Measurements from ENCODE around the gene DOCK8.
"Not testable (repeated sequence)": the region's sequence is repeated elsewhere in the genome, so short reads cannot be mapped to it uniquely, and the experiment has no call there.

The DOCK8 gene

DNA sequence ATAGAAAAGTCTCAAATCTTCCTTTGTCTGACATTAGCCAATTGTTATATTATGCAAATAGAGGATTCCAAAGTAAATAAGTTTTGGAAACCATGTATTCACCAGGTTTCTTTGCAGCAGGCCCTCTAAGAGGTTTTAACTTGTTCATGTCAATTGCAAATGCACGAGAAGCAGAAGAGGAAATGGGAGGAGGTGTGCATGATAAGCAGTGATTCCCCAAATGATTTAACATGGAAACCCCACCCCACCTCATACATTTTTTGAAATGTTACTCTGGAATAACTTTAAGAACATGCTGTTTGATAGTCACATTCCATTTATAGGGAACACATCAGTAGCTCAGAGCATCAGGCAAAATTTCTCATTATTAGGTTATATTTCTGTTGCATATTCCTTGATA lies 190.7 kb downstream of the DOCK8 start:
- Mint-ChIP-seq H3K4me3 (no peak overlapping the region), H3K36me3 (ENCODE audit: low read depth) (peaks cover 89% of the 10 kb centered on the region), H3K27me3 (no peaks in the 10 kb centered on the region), H3K9me3 (no peaks in the 10 kb centered on the region), H3K4me1 (ENCODE audit: low read depth) (no peaks in the 10 kb centered on the region), H3K27ac (peak overlapping the region; percentile 33)
- no peak for DNase-seq

- no peak for DNase-seq
- Mint-ChIP-seq H3K27ac (no peak overlapping the region), H3K27me3 (no peaks in the 10 kb centered on the region), H3K4me3 (no peak overlapping the region), H3K4me1 (ENCODE audit: low read depth) (no peaks in the 10 kb centered on the region), H3K36me3 (ENCODE audit: low read depth) (peaks cover 90% of the 10 kb centered on the region), H3K9me3 (no peaks in the 10 kb centered on the region)
These were observed 192.4 kb downstream of the DOCK8 start for GRCh38 chr9:406886-407654.

DNA sequence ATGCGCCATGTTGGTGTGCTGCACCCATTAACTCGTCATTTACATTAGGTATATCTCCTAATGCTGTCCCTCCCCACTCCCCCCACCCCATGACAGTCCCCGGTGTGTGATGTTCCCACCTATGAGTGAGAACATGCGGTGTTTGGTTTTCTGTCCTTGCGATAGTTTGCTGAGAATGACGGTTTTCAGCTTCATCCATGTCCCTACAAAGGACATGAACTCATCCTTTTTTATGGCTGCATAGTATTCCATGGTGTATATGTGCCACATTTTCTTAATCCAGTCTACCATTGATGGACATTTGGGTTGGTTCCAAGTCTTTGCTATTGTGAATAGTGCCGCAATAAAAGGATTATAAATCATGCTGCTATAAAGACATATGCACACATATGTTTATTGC lies 195.0 kb downstream of the DOCK8 start:
- not testable (repeated sequence) for H3K4me3 Mint-ChIP-seq; H3K9me3 Mint-ChIP-seq; H3K27me3 Mint-ChIP-seq; H3K4me1 Mint-ChIP-seq (ENCODE audit: low read depth); H3K27ac Mint-ChIP-seq; DNase-seq
- H3K36me3 Mint-ChIP-seq (ENCODE audit: low read depth): peaks cover 86% of the 10 kb centered on the region

- no peaks in the 10 kb centered on the region for H3K4me1 Mint-ChIP-seq (ENCODE audit: low read depth)
- H3K9me3 Mint-ChIP-seq: no peaks in the 10 kb centered on the region
- H3K27ac Mint-ChIP-seq: no peak overlapping the region
- H3K27me3 Mint-ChIP-seq: no peaks in the 10 kb centered on the region
- no peak overlapping the region for H3K4me3 Mint-ChIP-seq
- no peak for DNase-seq
- peaks cover 80% of the 10 kb centered on the region for H3K36me3 Mint-ChIP-seq (ENCODE audit: low read depth)
These were observed 199.9 kb downstream of the DOCK8 start for GRCh38 chr9:414595-414994.

- Mint-ChIP-seq H3K27me3 (no peaks in the 10 kb centered on the region), H3K27ac (peak overlapping the region; percentile 38)
These were observed 205.0 kb downstream of the DOCK8 start for GRCh38 chr9:419571-420171.

DNA sequence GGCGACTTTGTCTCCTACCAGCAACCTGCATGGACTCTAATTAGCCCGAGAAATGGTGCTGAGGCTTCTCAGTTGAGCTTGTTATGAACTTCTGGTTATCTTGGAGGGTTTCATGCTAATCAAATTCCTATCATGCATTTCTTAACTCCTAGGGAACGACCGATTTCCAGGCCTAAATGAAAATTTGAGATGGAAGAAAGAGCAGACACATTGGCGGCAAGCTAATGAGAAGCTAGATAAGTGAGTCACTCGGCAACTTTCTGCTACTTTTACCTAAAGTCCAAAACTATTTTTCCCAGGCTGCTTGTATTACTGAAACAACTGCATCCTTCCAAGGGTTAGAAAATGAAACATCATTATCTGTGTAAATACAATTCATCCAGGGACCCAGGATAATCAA lies 207.2 kb downstream of the DOCK8 start:
- peaks cover 85% of the 10 kb centered on the region for H3K36me3 Mint-ChIP-seq (ENCODE audit: low read depth)
- H3K27ac Mint-ChIP-seq: no peak overlapping the region
- no peaks in the 10 kb centered on the region for H3K9me3 Mint-ChIP-seq
- H3K27me3 Mint-ChIP-seq: no peaks in the 10 kb centered on the region
- no peak for DNase-seq
- no peaks in the 10 kb centered on the region for H3K4me1 Mint-ChIP-seq (ENCODE audit: low read depth)
- no peak overlapping the region for H3K4me3 Mint-ChIP-seq

More at GRCh38 chr9:419571-420171, 205.0 kb downstream of the DOCK8 start:
- Mint-ChIP-seq H3K4me3 (no peak overlapping the region), H3K4me1 (ENCODE audit: low read depth) (no peaks in the 10 kb centered on the region), H3K36me3 (ENCODE audit: low read depth) (peaks cover 93% of the 10 kb centered on the region), H3K9me3 (no peaks in the 10 kb centered on the region)
- no peak for DNase-seq

- Mint-ChIP-seq H3K9me3 (no peaks in the 10 kb centered on the region), H3K4me3 (no peak overlapping the region)
These were observed 211.6 kb downstream of the DOCK8 start for GRCh38 chr9:426264-426663.

DNA sequence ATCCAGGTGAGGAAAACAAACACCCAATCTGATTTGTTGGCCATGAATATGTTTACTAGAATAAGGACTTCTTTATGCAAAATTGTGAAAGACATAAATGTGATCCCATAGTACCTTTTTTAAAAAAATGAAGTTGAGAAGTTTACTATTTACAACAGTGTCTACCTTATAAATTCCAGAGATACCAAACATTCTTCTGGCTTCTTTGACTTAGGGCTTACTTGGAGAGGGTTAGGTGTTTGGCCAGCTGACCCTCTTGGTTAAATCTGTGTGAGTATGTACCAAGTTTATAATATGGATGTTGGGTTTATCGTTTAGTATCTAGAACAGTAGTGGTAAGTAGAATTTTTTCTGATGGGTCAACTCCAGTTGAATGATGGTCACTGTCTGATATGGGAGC lies 212.3 kb downstream of the DOCK8 start:
- Mint-ChIP-seq H3K36me3 (ENCODE audit: low read depth) (peaks cover 87% of the 10 kb centered on the region), H3K4me1 (ENCODE audit: low read depth) (no peaks in the 10 kb centered on the region), H3K27me3 (no peaks in the 10 kb centered on the region), H3K27ac (peak overlapping the region; percentile 11), H3K9me3 (no peaks in the 10 kb centered on the region), H3K4me3 (no peak overlapping the region)
- DNase-seq: no peak

More at GRCh38 chr9:426264-426663, 211.6 kb downstream of the DOCK8 start:
- H3K36me3 Mint-ChIP-seq (ENCODE audit: low read depth): peaks cover 87% of the 10 kb centered on the region
- no peaks in the 10 kb centered on the region for H3K4me1 Mint-ChIP-seq (ENCODE audit: low read depth)
- DNase-seq: no peak
- H3K27ac Mint-ChIP-seq: peak overlapping the region; percentile 76
- no peaks in the 10 kb centered on the region for H3K27me3 Mint-ChIP-seq

- no peak for DNase-seq
- H3K9me3 Mint-ChIP-seq: no peaks in the 10 kb centered on the region
- H3K27me3 Mint-ChIP-seq: no peaks in the 10 kb centered on the region
- no peak overlapping the region for H3K4me3 Mint-ChIP-seq
- H3K36me3 Mint-ChIP-seq (ENCODE audit: low read depth): peaks cover 91% of the 10 kb centered on the region
- no peaks in the 10 kb centered on the region for H3K4me1 Mint-ChIP-seq (ENCODE audit: low read depth)
- H3K27ac Mint-ChIP-seq: no peak overlapping the region
These were observed 217.0 kb downstream of the DOCK8 start for GRCh38 chr9:431701-432100.

DNA sequence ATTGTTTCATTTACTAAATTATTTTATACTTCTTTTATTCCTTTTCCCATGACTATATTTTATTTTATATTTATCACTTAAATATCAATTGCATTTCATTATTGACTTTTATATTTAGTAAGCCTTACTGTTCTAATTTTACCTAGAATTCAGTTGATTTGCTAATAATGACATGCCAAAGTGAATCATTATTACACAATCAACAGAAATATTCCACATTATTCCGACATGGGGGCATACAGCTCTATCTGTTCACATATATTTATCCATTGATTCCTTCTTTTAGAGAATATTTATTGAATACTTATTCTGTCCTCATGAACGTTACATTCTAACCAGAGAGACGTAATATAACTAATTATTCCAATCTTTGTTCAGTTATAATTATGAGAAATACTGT lies 221.8 kb downstream of the DOCK8 start:
- Mint-ChIP-seq H3K36me3 (ENCODE audit: low read depth) (peaks cover 96% of the 10 kb centered on the region), H3K27ac (peak overlapping the region; percentile 5), H3K4me3 (no peak overlapping the region), H3K27me3 (no peaks in the 10 kb centered on the region), H3K9me3 (no peaks in the 10 kb centered on the region), H3K4me1 (ENCODE audit: low read depth) (no peaks in the 10 kb centered on the region)
- no peak for DNase-seq

GRCh38 chr9:437066-437465 lies 222.4 kb downstream of the DOCK8 start:
- no peak for DNase-seq
- Mint-ChIP-seq H3K27me3 (no peaks in the 10 kb centered on the region), H3K4me1 (ENCODE audit: low read depth) (no peaks in the 10 kb centered on the region), H3K36me3 (ENCODE audit: low read depth) (peaks cover 96% of the 10 kb centered on the region), H3K27ac (peak overlapping the region; percentile 41), H3K4me3 (no peak overlapping the region), H3K9me3 (no peaks in the 10 kb centered on the region)

- Mint-ChIP-seq H3K4me3 (no peak overlapping the region), H3K27ac (peak overlapping the region; percentile 41), H3K4me1 (ENCODE audit: low read depth) (no peaks in the 10 kb centered on the region), H3K36me3 (ENCODE audit: low read depth) (peaks cover 97% of the 10 kb centered on the region), H3K27me3 (no peaks in the 10 kb centered on the region), H3K9me3 (no peaks in the 10 kb centered on the region)
- DNase-seq: no peak
These were observed 222.9 kb downstream of the DOCK8 start for GRCh38 chr9:437574-438001.

- DNase-seq: no peak
- Mint-ChIP-seq H3K36me3 (ENCODE audit: low read depth) (peaks cover 97% of the 10 kb centered on the region), H3K27ac (peak overlapping the region; percentile 10), H3K4me3 (no peak overlapping the region), H3K27me3 (no peaks in the 10 kb centered on the region), H3K9me3 (no peaks in the 10 kb centered on the region), H3K4me1 (ENCODE audit: low read depth) (no peaks in the 10 kb centered on the region)
These were observed 223.4 kb downstream of the DOCK8 start for GRCh38 chr9:438066-438465.

- no peaks in the 10 kb centered on the region for H3K27me3 Mint-ChIP-seq
- no peaks in the 10 kb centered on the region for H3K4me1 Mint-ChIP-seq (ENCODE audit: low read depth)
- H3K4me3 Mint-ChIP-seq: no peak overlapping the region
- H3K27ac Mint-ChIP-seq: no peak overlapping the region
- DNase-seq: no peak
- peaks cover 98% of the 10 kb centered on the region for H3K36me3 Mint-ChIP-seq (ENCODE audit: low read depth)
- no peaks in the 10 kb centered on the region for H3K9me3 Mint-ChIP-seq
These were observed 224.5 kb downstream of the DOCK8 start for GRCh38 chr9:438961-439768.

DNA sequence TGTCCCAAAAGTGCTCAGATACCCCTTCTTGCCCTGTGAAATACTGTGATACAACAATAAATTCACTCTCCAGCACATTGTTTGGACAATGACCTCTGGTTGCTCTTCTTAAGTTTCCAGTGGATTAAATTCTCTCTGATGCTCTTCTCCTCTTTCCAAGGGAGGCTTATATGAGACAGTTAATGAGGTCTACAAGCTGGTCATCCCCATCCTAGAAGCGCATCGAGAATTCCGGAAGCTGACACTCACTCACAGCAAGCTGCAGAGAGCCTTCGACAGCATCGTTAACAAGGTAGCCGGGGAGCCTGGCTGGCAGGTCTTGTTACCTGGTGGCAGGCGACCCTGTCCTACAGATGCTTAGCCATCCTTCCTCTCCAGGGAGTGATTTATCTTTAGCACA lies 226.5 kb downstream of the DOCK8 start:
- Mint-ChIP-seq H3K27ac (no peak overlapping the region), H3K27me3 (no peaks in the 10 kb centered on the region), H3K36me3 (ENCODE audit: low read depth) (peaks cover 98% of the 10 kb centered on the region), H3K9me3 (no peaks in the 10 kb centered on the region), H3K4me3 (no peak overlapping the region), H3K4me1 (ENCODE audit: low read depth) (peaks cover 5% of the 10 kb centered on the region)
- no peak for DNase-seq

All from activated T-cell treated with anti-CD3 and anti-CD28 coated beads, Interleukin-2, amount 50 U/mL, for 24 hours (primary cell).